NCI-H1436 treated with DMSO at 0.1 percent for 48 hours (cell line): ENCODE results near the gene RPP30.
A peak's percentile ranks its signal among the peaks of the same experiment; 100 is the strongest.

Source experiments
- DNase-seq: peaks from one replicate; lab custom pipeline; 2025; lab: John Stamatoyannopoulos, UW

Gene RPP30

GRCh38 chr10:90871766-90872647 is at the start of gene RPP30:
Gene RPP30, plus strand, starts transcription at chr10:90871974. Its CDS starts 13 bp downstream, at chr10:90871987.
- peak; percentile 30 for DNase-seq

GRCh38 chr10:90822508-90822907 is 49.3 kb upstream of the RPP30 start:
- no peak for DNase-seq

- DNase-seq = no peak
Observed at GRCh38 chr10:90832111-90832510, 39.7 kb upstream of the RPP30 start.

GRCh38 chr10:90834326-90834725 is 37.4 kb upstream of the RPP30 start:
- DNase-seq = no peak

- DNase-seq = no peak
Observed at GRCh38 chr10:90837486-90837885, 34.3 kb upstream of the RPP30 start.

- no peak for DNase-seq
Observed at GRCh38 chr10:90842725-90843124, 29.0 kb upstream of the RPP30 start.

- DNase-seq = no peak
Observed at GRCh38 chr10:90845726-90846125, 26.0 kb upstream of the RPP30 start.

GRCh38 chr10:90846746-90847145 is 25.0 kb upstream of the RPP30 start:
- no peak for DNase-seq

- DNase-seq = no peak
Observed at GRCh38 chr10:90847436-90847835, 24.3 kb upstream of the RPP30 start.

- no peak for DNase-seq
Observed at GRCh38 chr10:90849956-90850749, 21.6 kb upstream of the RPP30 start.

GRCh38 chr10:90855126-90855525 is 16.6 kb upstream of the RPP30 start:
- DNase-seq = no peak

GRCh38 chr10:90856261-90856660 is 15.5 kb upstream of the RPP30 start:
- no peak for DNase-seq

- no peak for DNase-seq
Observed at GRCh38 chr10:90856964-90857634, 14.7 kb upstream of the RPP30 start.

GRCh38 chr10:90857635-90858460 is 13.9 kb upstream of the RPP30 start, which contains the start of gene HTR7:
Gene HTR7, minus strand, starts transcription at chr10:90858039. Its CDS starts 368 bp downstream, at chr10:90857671.
- no peak for DNase-seq

GRCh38 chr10:90858461-90858968 is 13.3 kb upstream of the RPP30 start:
- no peak for DNase-seq

- DNase-seq = no peak
Observed at GRCh38 chr10:90859321-90859751, 12.4 kb upstream of the RPP30 start.

- no peak for DNase-seq
Observed at GRCh38 chr10:90860790-90861189, 11.0 kb upstream of the RPP30 start.

GRCh38 chr10:90862908-90863514 is 8.8 kb upstream of the RPP30 start:
- DNase-seq = no peak

GRCh38 chr10:90865401-90865800 is 6.4 kb upstream of the RPP30 start:
- DNase-seq = no peak

- no peak for DNase-seq
Observed at GRCh38 chr10:90866050-90866598, 5.7 kb upstream of the RPP30 start.
